CD4-positive, alpha-beta T cell treated with Interleukin-1 beta for 1 hour (primary cell): ENCODE data around the gene MASP2.
"Not testable (repeated sequence)": the region's sequence is repeated elsewhere in the genome, so short reads cannot be mapped to it uniquely, and the experiment has no call there.

ENCODE experiments used
- DNase-seq, 2 donors: peaks; one replicate each; pipeline ENCODE4 v3.0.0-alpha.2; 2020 to 2022

The MASP2 gene

GRCh38 chr1:11037019-11037739, 9.9 kb downstream of the MASP2 start:
- not testable (repeated sequence) for DNase-seq

GRCh38 chr1:11031624-11032262, 15.3 kb downstream of the MASP2 start:
- DNase-seq: no peak

GRCh38 chr1:11030865-11031264, 16.2 kb downstream of the MASP2 start:
- DNase-seq: no peak

GRCh38 chr1:11028018-11028417, 19.0 kb downstream of the MASP2 start:
- no peak for DNase-seq

GRCh38 chr1:11027316-11027715, 19.7 kb downstream of the MASP2 start:
- no peak for DNase-seq

GRCh38 chr1:11026903-11027302, 20.1 kb downstream of the MASP2 start:
- no peak for DNase-seq

- no peak for DNase-seq
These were observed 21.0 kb downstream of the MASP2 start for GRCh38 chr1:11026052-11026451.

GRCh38 chr1:11025618-11026017, 21.4 kb downstream of the MASP2 start:
- DNase-seq: no peak

GRCh38 chr1:11024874-11025203, 22.2 kb downstream of the MASP2 start:
- DNase-seq: no peak

GRCh38 chr1:11024154-11024873, 22.7 kb downstream of the MASP2 start:
- DNase-seq: no peak

GRCh38 chr1:11023201-11023600, 23.8 kb downstream of the MASP2 start:
- DNase-seq: no peak

GRCh38 chr1:11019971-11020370, 27.1 kb downstream of the MASP2 start:
- DNase-seq: no peak

- DNase-seq: not testable (repeated sequence)
These were observed 27.7 kb downstream of the MASP2 start for GRCh38 chr1:11019358-11019757.

- no peak for DNase-seq
These were observed 33.9 kb downstream of the MASP2 start for GRCh38 chr1:11013160-11013531.

- peak; percentile 88 to 91 for DNase-seq
These were observed 34.5 kb downstream of the MASP2 start, which contains the start of gene TARDBP for GRCh38 chr1:11012260-11013159. TSS of gene TARDBP (plus strand) at chr1:11012654. CDS start at chr1:11013728, 1,074 bp downstream.

- DNase-seq: no peak
These were observed 46.5 kb downstream of the MASP2 start for GRCh38 chr1:11000526-11000925.

- DNase-seq: no peak
These were observed 50.9 kb downstream of the MASP2 start for GRCh38 chr1:10996100-10996499.

GRCh38 chr1:10992864-10993263, 54.2 kb downstream of the MASP2 start:
- no peak for DNase-seq

- DNase-seq: not testable (repeated sequence)
These were observed 55.0 kb downstream of the MASP2 start for GRCh38 chr1:10992004-10992403.

- no peak for DNase-seq
These were observed 56.2 kb downstream of the MASP2 start for GRCh38 chr1:10990828-10991227.

GRCh38 chr1:10989920-10990516, 57.0 kb downstream of the MASP2 start:
- DNase-seq: not testable (repeated sequence)

- DNase-seq: no peak
These were observed 57.9 kb downstream of the MASP2 start for GRCh38 chr1:10989095-10989494.
